Testis (tissue), 2 donors: ENCODE data around the gene ARSJ.

ENCODE experiments used
- POLR2A ChIP-seq: fragments of 450-650 bp; IDR thresholded peaks from one replicate; pipeline ENCODE4 v1.6.1; 2017; ENCODE audit warnings: antibody characterized with exemption, mild to moderate bottlenecking, moderate library complexity
- TF ChIP-seq, protein P1 (sequence below), 3 experiments: fragments of 450-650 bp in 2 of 3; fragments of 200-600 bp in 1 of 3; sonication (generic) in 1 of 3; IDR thresholded peaks; one replicate each; pipeline ENCODE4 v1.5.1; 2016 to 2019; ENCODE audit warnings: antibody characterized with exemption in 3 of 3, mild to moderate bottlenecking in 2 of 3, moderate library complexity in 1 of 3

DNA sequence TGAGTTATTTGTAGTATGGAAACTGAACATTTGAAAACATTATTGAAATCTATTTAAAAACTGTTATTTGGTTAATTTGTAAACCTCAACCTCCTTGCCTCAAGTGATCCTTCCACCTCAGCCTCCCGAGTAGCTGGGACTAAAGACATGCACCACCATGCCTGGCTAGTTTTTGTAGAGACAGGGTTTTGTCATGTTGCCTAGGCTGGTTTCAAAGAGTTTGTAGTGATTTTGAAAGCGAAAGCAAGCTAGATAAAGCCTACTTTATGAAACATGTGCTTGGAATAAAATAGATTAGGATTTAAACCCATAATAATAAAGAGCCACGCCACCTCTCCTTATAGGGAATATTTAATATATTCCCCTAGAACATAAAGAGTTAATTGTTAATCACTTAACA lies 23.5 kb downstream of the ARSJ start:
- TF ChIP-seq, protein P1, sequence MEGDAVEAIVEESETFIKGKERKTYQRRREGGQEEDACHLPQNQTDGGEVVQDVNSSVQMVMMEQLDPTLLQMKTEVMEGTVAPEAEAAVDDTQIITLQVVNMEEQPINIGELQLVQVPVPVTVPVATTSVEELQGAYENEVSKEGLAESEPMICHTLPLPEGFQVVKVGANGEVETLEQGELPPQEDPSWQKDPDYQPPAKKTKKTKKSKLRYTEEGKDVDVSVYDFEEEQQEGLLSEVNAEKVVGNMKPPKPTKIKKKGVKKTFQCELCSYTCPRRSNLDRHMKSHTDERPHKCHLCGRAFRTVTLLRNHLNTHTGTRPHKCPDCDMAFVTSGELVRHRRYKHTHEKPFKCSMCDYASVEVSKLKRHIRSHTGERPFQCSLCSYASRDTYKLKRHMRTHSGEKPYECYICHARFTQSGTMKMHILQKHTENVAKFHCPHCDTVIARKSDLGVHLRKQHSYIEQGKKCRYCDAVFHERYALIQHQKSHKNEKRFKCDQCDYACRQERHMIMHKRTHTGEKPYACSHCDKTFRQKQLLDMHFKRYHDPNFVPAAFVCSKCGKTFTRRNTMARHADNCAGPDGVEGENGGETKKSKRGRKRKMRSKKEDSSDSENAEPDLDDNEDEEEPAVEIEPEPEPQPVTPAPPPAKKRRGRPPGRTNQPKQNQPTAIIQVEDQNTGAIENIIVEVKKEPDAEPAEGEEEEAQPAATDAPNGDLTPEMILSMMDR (IDR thresholded peaks at IDR 0.05), result no peak
- TF ChIP-seq POLR2A, result no peak
